MM.1S (cell line): ENCODE data around the gene IGF1R.

Source experiments
- DNase-seq: peaks from one replicate; pipeline ENCODE4 v3.0.0-alpha.2; 2015
- H2AFZ ChIP-seq: fragments of 300-600 bp; sonication (generic); 2 replicates; pipeline ENCODE4 v1.6.0; 2016; ENCODE audit warnings: antibody characterized with exemption, low read length
- H3F3A ChIP-seq: fragments of 300-600 bp; sonication (generic); 2 replicates; pipeline ENCODE4 v1.6.1; 2016; ENCODE audit warnings: mild to moderate bottlenecking, antibody characterized with exemption, low read length, moderate library complexity, mixed read lengths; ENCODE audit not compliant: insufficient read depth
- H3K27ac ChIP-seq: fragments of 300-600 bp; sonication (generic); 2 replicates; pipeline ENCODE4 v1.5.1; 2016; ENCODE audit warnings: mild to moderate bottlenecking, low read length
- H3K27me3 ChIP-seq: fragments of 300-600 bp; sonication (generic); replicated peaks from 2 replicates; pipeline ENCODE4 v1.6.0; 2016; ENCODE audit warnings: low read length; ENCODE audit not compliant: insufficient read depth
- H3K36me3 ChIP-seq: fragments of 300-600 bp; sonication (generic); replicated peaks from 2 replicates; pipeline ENCODE4 v1.6.1; 2016; ENCODE audit warnings: mild to moderate bottlenecking, low read length, mixed read lengths; ENCODE audit not compliant: insufficient read depth
- H3K4me1 ChIP-seq: fragments of 300-600 bp; sonication (generic); 2 replicates; pipeline ENCODE4 v1.6.1; 2016; ENCODE audit warnings: low read length, mixed read lengths
- H3K4me2 ChIP-seq: fragments of 300-600 bp; sonication (generic); 2 replicates; pipeline ENCODE4 v1.6.0; 2016; ENCODE audit warnings: low read depth, low read length
- H3K4me3 ChIP-seq: fragments of 300-600 bp; sonication (generic); 2 replicates; pipeline ENCODE4 v1.5.1; 2016; ENCODE audit warnings: low read length, mixed read lengths
- H3K79me2 ChIP-seq: fragments of 300-600 bp; sonication (generic); 2 replicates; pipeline ENCODE4 v1.6.1; 2016; ENCODE audit warnings: mixed run types, low read length, mixed read lengths
- H3K9ac ChIP-seq: fragments of 300-600 bp; sonication (generic); 2 replicates; pipeline ENCODE4 v1.6.1; 2016; ENCODE audit warnings: low read length, mixed read lengths
- H3K9me2 ChIP-seq: fragments of 300-600 bp; sonication (generic); replicated peaks from 2 replicates; pipeline ENCODE4 v1.6.1; 2016; ENCODE audit warnings: mild to moderate bottlenecking, low read length, mixed read lengths; ENCODE audit not compliant: insufficient read depth
- H3K9me3 ChIP-seq: fragments of 300-600 bp; sonication (generic); replicated peaks from 2 replicates; pipeline ENCODE4 v1.6.1; 2016; ENCODE audit warnings: mild to moderate bottlenecking, low read length, mixed read lengths; ENCODE audit not compliant: insufficient read depth
- H4K20me1 ChIP-seq: fragments of 300-600 bp; sonication (generic); 2 replicates; pipeline ENCODE4 v1.6.1; 2016; ENCODE audit warnings: mild to moderate bottlenecking, low read length, moderate library complexity, mixed read lengths; ENCODE audit not compliant: insufficient read depth
- CTCF ChIP-seq: fragments of 300-600 bp; sonication (generic); IDR thresholded peaks from 2 replicates; pipeline ENCODE4 v1.5.1; 2016; ENCODE audit warnings: antibody characterized with exemption, low read length, mixed read lengths
- EZH2 ChIP-seq: fragments of 300-600 bp; sonication (generic); optimal IDR thresholded peaks from 2 replicates; pipeline ENCODE3; 2017; ENCODE audit warnings: low read depth, mild to moderate bottlenecking, antibody characterized with exemption, low read length, mixed read lengths
- EZH2phosphoT487 ChIP-seq: fragments of 300-600 bp; sonication (generic); IDR thresholded peaks from 2 replicates; pipeline ENCODE4 v1.6.1; 2018; ENCODE audit warnings: antibody characterized with exemption, low read length

IGF1R gene

GRCh38 chr15:98900356-98900755 lies 252.0 kb downstream of the IGF1R start:
- Histone ChIP-seq H3K9ac (no peak overlapping the region), H3K4me3 (no peak overlapping the region), H3K27me3 (no peaks in the 10 kb centered on the region), H3K36me3 (no peaks in the 10 kb centered on the region), H3K9me3 (no peaks in the 10 kb centered on the region), H3K79me2 (no peaks in the 10 kb centered on the region), H2AFZ (no peak overlapping the region), H3K27ac (no peak overlapping the region), H3K4me1 (no peaks in the 10 kb centered on the region), H4K20me1 (no peaks in the 10 kb centered on the region), H3K9me2 (no peaks in the 10 kb centered on the region), H3F3A (no peaks in the 10 kb centered on the region), H3K4me2 (no peak overlapping the region)
- TF ChIP-seq EZH2phosphoT487: no peak
- no peak for TF ChIP-seq CTCF
- no peak for TF ChIP-seq EZH2
- DNase-seq: no peak

- Histone ChIP-seq H3K27ac (no peak overlapping the region), H3K36me3 (no peaks in the 10 kb centered on the region), H3K27me3 (no peaks in the 10 kb centered on the region), H3F3A (no peaks in the 10 kb centered on the region), H4K20me1 (no peaks in the 10 kb centered on the region), H3K9me2 (no peaks in the 10 kb centered on the region), H3K4me2 (no peak overlapping the region), H3K9me3 (no peaks in the 10 kb centered on the region), H3K9ac (no peak overlapping the region), H2AFZ (no peak overlapping the region), H3K4me1 (no peaks in the 10 kb centered on the region), H3K79me2 (no peaks in the 10 kb centered on the region), H3K4me3 (no peak overlapping the region)
- DNase-seq: no peak
- no peak for TF ChIP-seq CTCF
- TF ChIP-seq EZH2phosphoT487: no peak
- TF ChIP-seq EZH2: no peak
Measured at GRCh38 chr15:98901434-98902072, 253.2 kb downstream of the IGF1R start.

- no peak for DNase-seq
- no peaks in the 10 kb centered on the region for H3K79me2 ChIP-seq
- no peaks in the 10 kb centered on the region for H3K4me1 ChIP-seq
- H3K27ac ChIP-seq: no peak overlapping the region
- no peaks in the 10 kb centered on the region for H3K27me3 ChIP-seq
- no peak for TF ChIP-seq EZH2phosphoT487
- TF ChIP-seq CTCF: no peak
- TF ChIP-seq EZH2: no peak
- no peaks in the 10 kb centered on the region for H4K20me1 ChIP-seq
- no peaks in the 10 kb centered on the region for H3K9me2 ChIP-seq
- H2AFZ ChIP-seq: no peak overlapping the region
- H3K4me3 ChIP-seq: no peak overlapping the region
- no peaks in the 10 kb centered on the region for H3F3A ChIP-seq
- no peak overlapping the region for H3K9ac ChIP-seq
- H3K4me2 ChIP-seq: no peak overlapping the region
- H3K9me3 ChIP-seq: no peaks in the 10 kb centered on the region
- no peaks in the 10 kb centered on the region for H3K36me3 ChIP-seq
Measured at GRCh38 chr15:98902931-98903330, 254.6 kb downstream of the IGF1R start.
